Uterus (tissue), 2 donors: ENCODE measurements around the gene GK2.

Experiments
- POLR2A ChIP-seq, 2 donors: fragments of 450-650 bp; IDR thresholded peaks; one replicate each; pipeline ENCODE4 v1.6.1; 2016; ENCODE audit warnings: antibody characterized with exemption in 2 of 2, mild to moderate bottlenecking in 1 of 2, moderate library complexity in 1 of 2
- TF ChIP-seq, protein P1 (sequence below), 4 experiments: fragments of 200-600 bp in 2 of 4; fragments of 450-650 bp in 2 of 4; sonication (generic) in 2 of 4; IDR thresholded peaks; one replicate each; pipeline ENCODE4 v1.5.1; 2016 to 2019; ENCODE audit warnings: antibody characterized with exemption in 4 of 4, mild to moderate bottlenecking in 2 of 4, moderate library complexity in 1 of 4

DNA sequence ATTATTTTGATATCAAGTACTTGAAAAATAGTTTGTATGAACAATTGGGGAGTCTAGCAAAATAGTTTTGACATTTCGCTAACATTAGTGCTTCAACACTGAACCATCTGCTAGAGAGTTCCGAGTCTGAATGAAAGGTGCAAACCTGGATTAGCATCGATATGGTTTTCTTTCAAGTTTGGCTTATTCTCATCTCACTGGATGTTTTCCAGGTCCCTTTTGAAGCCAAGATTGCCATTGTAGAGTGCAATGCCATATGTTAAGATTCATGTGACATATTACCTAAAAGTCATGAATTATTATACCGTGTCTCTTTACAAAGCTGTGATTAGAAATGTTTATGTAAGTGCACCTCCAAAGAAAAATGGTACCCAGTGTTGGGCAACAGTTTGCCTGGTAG lies 45.4 kb downstream of the GK2 start:
- TF ChIP-seq, protein P1, sequence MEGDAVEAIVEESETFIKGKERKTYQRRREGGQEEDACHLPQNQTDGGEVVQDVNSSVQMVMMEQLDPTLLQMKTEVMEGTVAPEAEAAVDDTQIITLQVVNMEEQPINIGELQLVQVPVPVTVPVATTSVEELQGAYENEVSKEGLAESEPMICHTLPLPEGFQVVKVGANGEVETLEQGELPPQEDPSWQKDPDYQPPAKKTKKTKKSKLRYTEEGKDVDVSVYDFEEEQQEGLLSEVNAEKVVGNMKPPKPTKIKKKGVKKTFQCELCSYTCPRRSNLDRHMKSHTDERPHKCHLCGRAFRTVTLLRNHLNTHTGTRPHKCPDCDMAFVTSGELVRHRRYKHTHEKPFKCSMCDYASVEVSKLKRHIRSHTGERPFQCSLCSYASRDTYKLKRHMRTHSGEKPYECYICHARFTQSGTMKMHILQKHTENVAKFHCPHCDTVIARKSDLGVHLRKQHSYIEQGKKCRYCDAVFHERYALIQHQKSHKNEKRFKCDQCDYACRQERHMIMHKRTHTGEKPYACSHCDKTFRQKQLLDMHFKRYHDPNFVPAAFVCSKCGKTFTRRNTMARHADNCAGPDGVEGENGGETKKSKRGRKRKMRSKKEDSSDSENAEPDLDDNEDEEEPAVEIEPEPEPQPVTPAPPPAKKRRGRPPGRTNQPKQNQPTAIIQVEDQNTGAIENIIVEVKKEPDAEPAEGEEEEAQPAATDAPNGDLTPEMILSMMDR (IDR thresholded peaks at IDR 0.05), result no peak
- TF ChIP-seq POLR2A (IDR thresholded peaks at IDR 0.05), result no peak
